DND-41 (cell line): Measurements from ENCODE around the gene PRRT4.
A peak's percentile ranks its signal among the peaks of the same experiment; 100 is the strongest.

ENCODE experiments used
- ATAC-seq: fragments of 200-7000 bp; cut with Tn5 transposase; 3 replicates; pipeline ENCODE4 v1.9.1; 2021; ENCODE audit warnings: low read depth; ENCODE audit not compliant: insufficient read depth
- DNase-seq: peaks from one replicate; pipeline ENCODE4 v3.0.0-alpha.2; 2020
- H2AFZ ChIP-seq: 2 replicates; pipeline ENCODE4 v1.6.0; 2012; ENCODE audit warnings: low read depth, low read length
- H3K27ac ChIP-seq: 2 replicates; pipeline ENCODE4 v1.5.1; 2012; ENCODE audit warnings: low read length, inconsistent platforms
- H3K27me3 ChIP-seq: fragments of 200-600 bp; sonication (generic); 2 replicates; pipeline ENCODE4 v1.6.0; 2012; ENCODE audit warnings: low read length, mild to moderate bottlenecking, inconsistent platforms; ENCODE audit not compliant: insufficient read depth, poor library complexity
- H3K36me3 ChIP-seq: 2 replicates; pipeline ENCODE4 v1.5.1; 2012; ENCODE audit warnings: low read length, inconsistent platforms; ENCODE audit not compliant: insufficient read depth
- H3K4me1 ChIP-seq: 2 replicates; pipeline ENCODE4 v1.5.1; 2012; ENCODE audit warnings: mild to moderate bottlenecking, low read length; ENCODE audit not compliant: insufficient read depth
- H3K4me2 ChIP-seq: 2 replicates; pipeline ENCODE4 v1.6.0; 2012; ENCODE audit warnings: mild to moderate bottlenecking, moderate library complexity, low read length, inconsistent platforms; ENCODE audit not compliant: insufficient read depth
- H3K4me3 ChIP-seq, 2 experiments: fragments of 200-600 bp in 1 of 2; shearing (Covaris generic) in 1 of 2; 2 replicates each; pipeline ENCODE4 v1.5.1; 2012 to 2016; ENCODE audit warnings: inconsistent platforms in 2 of 2, low read length in 2 of 2, mild to moderate bottlenecking in 2 of 2, low read depth in 1 of 2, moderate library complexity in 1 of 2
- H3K79me2 ChIP-seq: 2 replicates; pipeline ENCODE4 v1.6.0; 2012; ENCODE audit warnings: low read length, inconsistent platforms; ENCODE audit not compliant: insufficient read depth
- H3K9ac ChIP-seq: 2 replicates; pipeline ENCODE4 v1.6.0; 2012; ENCODE audit warnings: low read depth, mild to moderate bottlenecking, inconsistent platforms, low read length, moderate library complexity
- H3K9me3 ChIP-seq: 2 replicates; pipeline ENCODE4 v1.5.1; 2012; ENCODE audit warnings: low read length, moderate library complexity, mild to moderate bottlenecking, inconsistent platforms; ENCODE audit not compliant: insufficient read depth, severe bottlenecking
- H4K20me1 ChIP-seq: 2 replicates; pipeline ENCODE4 v1.6.0; 2012; ENCODE audit warnings: low read length; ENCODE audit not compliant: insufficient read depth
- CTCF ChIP-seq: IDR thresholded peaks from 2 replicates; pipeline ENCODE4 v1.5.1; 2012; ENCODE audit warnings: borderline replicate concordance, low read length, moderate library complexity, mild to moderate bottlenecking; ENCODE audit not compliant: poor library complexity, severe bottlenecking; ENCODE audit errors: extremely low read depth
- EZH2 ChIP-seq: IDR thresholded peaks from 3 replicates; pipeline ENCODE4 v1.6.1; 2012; ENCODE audit warnings: borderline replicate concordance, low read depth, mild to moderate bottlenecking, moderate library complexity, low read length, inconsistent platforms; ENCODE audit not compliant: severe bottlenecking

PRRT4 gene

GRCh38 chr7:128400566-128400965, 39.1 kb upstream of the PRRT4 start:
- H3K4me2 ChIP-seq, result no peak overlapping the region
- no peak for ATAC-seq
- DNase-seq, result no peak
- H4K20me1 ChIP-seq, result peaks cover 22% of the 10 kb centered on the region; the same call in 1 of the 2 replicates
- no peak overlapping the region for H3K9ac ChIP-seq
- H3K4me1 ChIP-seq, result peaks cover 17% of the 10 kb centered on the region
- H3K36me3 ChIP-seq, result peaks cover 23% of the 10 kb centered on the region
- H3K27ac ChIP-seq, result no peak overlapping the region
- H3K4me3 ChIP-seq, result no peak overlapping the region
- peaks cover 7% of the 10 kb centered on the region for H3K27me3 ChIP-seq
- H3K9me3 ChIP-seq, result no peaks in the 10 kb centered on the region
- no peak overlapping the region for H2AFZ ChIP-seq
- TF ChIP-seq CTCF (no peak), EZH2 (no peak)
- no peaks in the 10 kb centered on the region for H3K79me2 ChIP-seq

- no peak overlapping the region for H3K9ac ChIP-seq
- H3K4me1 ChIP-seq, result peaks cover 11% of the 10 kb centered on the region
- H4K20me1 ChIP-seq, result peaks cover 22% of the 10 kb centered on the region; the same call in 1 of the 2 replicates
- H3K4me3 ChIP-seq, result no peak overlapping the region
- DNase-seq (no peak), ATAC-seq (no peak)
- H3K9me3 ChIP-seq, result no peaks in the 10 kb centered on the region
- no peak overlapping the region for H2AFZ ChIP-seq
- no peak overlapping the region for H3K4me2 ChIP-seq
- H3K27me3 ChIP-seq, result peaks cover 2% of the 10 kb centered on the region
- no peak overlapping the region for H3K27ac ChIP-seq
- peaks cover 23% of the 10 kb centered on the region for H3K36me3 ChIP-seq
- H3K79me2 ChIP-seq, result no peaks in the 10 kb centered on the region
- no peak for TF ChIP-seq CTCF
- no peak for TF ChIP-seq EZH2
These were observed 38.5 kb upstream of the PRRT4 start for GRCh38 chr7:128399991-128400390.

GRCh38 chr7:128398841-128399135, 37.3 kb upstream of the PRRT4 start:
- Histone ChIP-seq H3K27me3 (no peaks in the 10 kb centered on the region), H3K4me3 (no peak overlapping the region), H3K9me3 (no peaks in the 10 kb centered on the region), H3K36me3 (peaks cover 23% of the 10 kb centered on the region), H3K27ac (no peak overlapping the region), H3K4me2 (no peak overlapping the region), H3K9ac (no peak overlapping the region), H3K79me2 (no peaks in the 10 kb centered on the region), H2AFZ (no peak overlapping the region), H4K20me1 (peaks cover 11% of the 10 kb centered on the region; the same call in 1 of the 2 replicates), H3K4me1 (no peaks in the 10 kb centered on the region; the same call in 1 of the 2 replicates)
- peak; percentile 44; the same call in 2 of the 3 replicates for ATAC-seq
- no peak for TF ChIP-seq EZH2
- TF ChIP-seq CTCF, result no peak
- DNase-seq, result no peak
